PC-9 (cell line): Measurements from ENCODE around the gene LIPC. TPM values are rescaled to one million over a fixed set of nuclear protein-coding genes. Genes with fewer than 3 reads are reported as not detected.
A peak's percentile ranks its signal among the peaks of the same experiment; 100 is the strongest.
"Not testable (repeated sequence)": the region's sequence is repeated elsewhere in the genome, so short reads cannot be mapped to it uniquely, and the experiment has no call there.

Experiments used
- BruUV-seq: library from RNA; stranded (reverse); fragments of 400-500 nt; replicated peaks from 2 replicates; lab custom pipeline; 2021; lab: Mats Ljungman, UMichigan
- CTCF ChIA-PET: fragments of 300-600 bp; sonication (Branson Sonifier 250); formaldehyde crosslinking; loops from one replicate; lab custom pipeline; 2022; ENCODE audit warnings: antibody characterized with exemption; lab: Charles Lee
- POLR2A ChIA-PET: fragments of 300-600 bp; sonication (Branson Sonifier 250); formaldehyde crosslinking; loops from one replicate; lab custom pipeline; 2022; ENCODE audit warnings: antibody characterized with exemption; ENCODE audit not compliant: unreplicated experiment; lab: Charles Lee
- DNase-seq, 2 experiments: peaks; one replicate each; pipeline versions ENCODE4 v3.0.0 to v3.0.0-alpha.2; 2015 to 2022; ENCODE audit warnings: mixed read lengths in 1 of 2
- H2AFZ ChIP-seq: fragments of 200-600 bp; sonication (generic); 2 replicates; pipeline ENCODE4 v1.8.1; 2017; ENCODE audit warnings: antibody characterized with exemption
- H3F3A ChIP-seq: fragments of 200-600 bp; sonication (generic); 2 replicates; pipeline ENCODE4 v1.8.1; 2017; ENCODE audit warnings: antibody characterized with exemption, mild to moderate bottlenecking, low read depth; ENCODE audit not compliant: insufficient read depth
- H3K27ac ChIP-seq: fragments of 200-600 bp; sonication (generic); 2 replicates; pipeline ENCODE4 v1.6.1; 2016; ENCODE audit warnings: mixed run types
- H3K27me3 ChIP-seq: fragments of 200-600 bp; sonication (generic); 2 replicates; pipeline ENCODE4 v1.6.1; 2016; ENCODE audit warnings: low read depth, mixed run types; ENCODE audit not compliant: insufficient read depth
- H3K36me3 ChIP-seq: fragments of 200-600 bp; sonication (generic); 2 replicates; pipeline ENCODE4 v1.6.1; 2016; ENCODE audit warnings: low read depth, mixed run types
- H3K4me1 ChIP-seq: fragments of 200-600 bp; sonication (generic); replicated peaks from 2 replicates; pipeline ENCODE4 v1.6.1; 2016; ENCODE audit warnings: mixed run types; ENCODE audit not compliant: insufficient read depth
- H3K4me2 ChIP-seq: fragments of 200-600 bp; sonication (generic); 2 replicates; pipeline ENCODE4 v1.6.1; 2017; ENCODE audit warnings: mixed run types
- H3K4me3 ChIP-seq: fragments of 200-600 bp; sonication (generic); 2 replicates; pipeline ENCODE4 v1.6.1; 2016; ENCODE audit warnings: mixed run types
- H3K79me2 ChIP-seq: fragments of 200-600 bp; sonication (generic); 2 replicates; pipeline ENCODE4 v1.6.1; 2017; ENCODE audit warnings: low read depth, mixed run types
- H3K9me2 ChIP-seq: fragments of 200-600 bp; sonication (generic); 2 replicates; pipeline ENCODE4 v1.8.1; 2017; ENCODE audit warnings: mild to moderate bottlenecking; ENCODE audit not compliant: insufficient read depth
- H3K9me3 ChIP-seq: fragments of 200-600 bp; sonication (generic); 2 replicates; pipeline ENCODE4 v1.8.1; 2016; ENCODE audit warnings: low read depth; ENCODE audit not compliant: insufficient read depth
- H4K20me1 ChIP-seq: fragments of 200-600 bp; sonication (generic); 2 replicates; pipeline ENCODE4 v1.8.1; 2017; ENCODE audit not compliant: insufficient read depth
- CTCF ChIP-seq: fragments of 200-600 bp; sonication (generic); conservative IDR thresholded peaks from 2 replicates; pipeline ENCODE4 v1.6.1; 2017; ENCODE audit warnings: mixed run types, antibody characterized with exemption, mild to moderate bottlenecking, moderate library complexity
- EZH2 ChIP-seq: fragments of 200-600 bp; sonication (generic); IDR thresholded peaks from 2 replicates; pipeline ENCODE4 v1.8.0; 2017; ENCODE audit warnings: antibody characterized with exemption, low read depth
- intact Hi-C: fragments of 100-400 bp; cut with micrococcal nuclease; formaldehyde crosslinking; loops from one replicate; pipeline ENCODE4 v1.10.0; 2022; ENCODE audit not compliant: unreplicated experiment
- total RNA-seq: library from RNA; stranded (reverse); gene quantifications from 2 replicates; pipeline ENCODE4 v1.2.3, GENCODE V29; 2021

Gene LIPC
- total RNA-seq, 1 experiment from 2014 or later = not detected

DNA sequence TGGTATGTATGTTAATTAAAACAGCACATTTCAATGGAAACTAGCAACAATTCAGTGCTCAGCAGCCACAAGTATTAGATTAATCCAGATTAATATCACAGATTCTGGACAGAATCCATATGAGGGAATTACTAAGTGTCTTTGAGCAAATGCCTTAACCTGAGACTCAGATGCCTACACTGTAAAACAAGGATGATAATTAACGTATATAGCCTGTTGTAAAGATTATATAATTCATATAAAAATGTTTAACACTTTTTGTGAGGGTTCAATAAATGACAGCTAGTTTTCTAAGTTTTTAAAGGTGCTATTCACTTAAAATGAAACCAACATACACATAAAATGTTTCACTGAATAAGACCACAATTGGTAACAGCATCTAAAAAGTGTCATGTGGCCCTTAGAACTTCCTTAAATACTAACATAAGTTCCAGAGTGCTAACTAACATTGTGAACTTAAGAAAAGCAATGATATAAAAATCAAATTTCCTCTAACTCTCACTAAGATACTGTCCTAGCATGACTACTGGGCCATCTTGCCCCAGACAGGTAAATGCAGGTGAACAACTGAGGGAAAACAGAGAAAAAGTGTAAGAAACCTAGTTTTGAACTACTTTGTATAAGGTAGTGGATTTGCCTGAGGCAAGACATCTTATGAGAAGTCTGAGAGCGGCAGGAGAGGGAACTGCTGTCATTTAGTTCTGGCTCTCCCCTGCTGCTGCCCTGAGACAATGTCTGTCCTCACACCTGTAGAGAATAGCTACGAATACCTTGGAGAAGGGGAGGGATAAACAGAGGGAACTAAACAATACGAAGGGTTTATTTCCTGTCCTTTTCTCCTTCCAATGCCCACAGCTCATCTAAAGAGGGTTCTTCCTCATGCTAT is 166.4 kb downstream of the LIPC start:
- no peak overlapping the region for H3K4me2 ChIP-seq
- ChIA-PET CTCF (no interaction called here), POLR2A (interaction anchor here (0.6 kb wide), 1 partner anchor 171 kb away, joined by 3 read pairs; no protein-coding TSS in a partner anchor)
- H3K9me3 ChIP-seq = no peaks in the 10 kb centered on the region
- H3K9me2 ChIP-seq = no peaks in the 10 kb centered on the region
- no peaks in the 10 kb centered on the region for H3K27me3 ChIP-seq
- H4K20me1 ChIP-seq = no peaks in the 10 kb centered on the region
- H3K79me2 ChIP-seq = 0 out of 2 replicates have a peak, but pooled peaks cover 3% of the 10 kb centered on the region
- TF ChIP-seq EZH2 (no peak), CTCF (no peak)
- H3K27ac ChIP-seq = no peak overlapping the region
- 0 out of 2 replicates have a peak, but pooled peaks cover 8% of the 10 kb centered on the region for H3K36me3 ChIP-seq
- H3F3A ChIP-seq = no peaks in the 10 kb centered on the region; the same call in 1 of the 2 replicates
- H3K4me1 ChIP-seq = peaks cover 2% of the 10 kb centered on the region; the same call in 1 of the 2 replicates
- H3K4me3 ChIP-seq = no peak overlapping the region
- DNase-seq = no peak
- no TSS peak for BruUV-seq
- no peak overlapping the region for H2AFZ ChIP-seq
- intact Hi-C loops = no loop called here

DNA sequence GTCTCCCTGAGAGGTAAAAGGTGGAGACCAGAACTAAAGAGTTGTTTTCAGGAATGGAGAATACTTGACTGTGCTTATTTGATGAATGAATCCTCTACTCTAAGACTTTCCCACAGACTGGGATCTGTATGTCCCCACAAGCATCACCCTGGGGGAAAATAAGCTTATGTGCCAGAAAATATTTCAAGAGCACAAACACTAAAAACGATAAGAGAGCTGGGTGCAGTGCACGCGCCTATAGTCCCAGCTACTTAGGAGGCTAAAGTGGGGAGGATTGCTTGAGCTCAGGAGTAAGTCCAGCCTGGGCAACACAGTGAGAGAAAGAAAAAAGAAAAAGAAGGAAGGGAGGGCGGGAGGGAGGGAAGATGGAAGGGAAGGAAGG is 167.0 kb downstream of the LIPC start:
- no TSS peak for BruUV-seq
- H3K36me3 ChIP-seq = peaks cover 11% of the 10 kb centered on the region; the same call in 1 of the 2 replicates
- intact Hi-C loops = no loop called here

DNA sequence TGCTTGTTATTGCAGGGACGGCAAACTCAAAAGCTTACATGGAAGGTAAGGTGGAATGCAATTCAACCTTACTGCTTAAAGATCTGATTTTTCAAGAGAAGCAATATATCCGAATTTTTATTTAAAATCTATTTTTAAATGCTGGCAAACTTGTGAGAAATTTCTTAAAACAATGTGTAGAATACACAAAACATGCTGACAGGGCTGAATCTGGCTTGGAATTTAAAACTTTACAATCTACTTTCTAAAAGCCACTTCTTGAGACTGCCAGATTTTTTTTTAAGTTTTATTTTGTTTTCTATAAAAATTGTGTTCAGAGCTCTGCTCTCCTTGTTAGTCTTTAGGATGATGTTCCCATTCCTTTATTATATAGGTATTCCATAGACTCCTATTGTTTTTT is 171.0 kb downstream of the LIPC start:
- H3K27ac ChIP-seq = no peak overlapping the region
- intact Hi-C loops = no loop called here
- H3K27me3 ChIP-seq = no peaks in the 10 kb centered on the region
- H3K4me1 ChIP-seq = peaks cover 45% of the 10 kb centered on the region
- CTCF ChIA-PET = interaction anchor here (0.7 kb wide), 1 partner anchor 607 kb away, joined by 4 read pairs; no protein-coding TSS in a partner anchor
- no peak for DNase-seq
- H4K20me1 ChIP-seq = no peaks in the 10 kb centered on the region
- TF ChIP-seq CTCF (no peak), EZH2 (no peak)
- no peak overlapping the region for H3K4me2 ChIP-seq
- no peak overlapping the region for H3K4me3 ChIP-seq
- POLR2A ChIA-PET = no interaction called here
- no peak overlapping the region for H2AFZ ChIP-seq
- no TSS peak for BruUV-seq
- 0 out of 2 replicates have a peak, but pooled peaks cover 17% of the 10 kb centered on the region for H3K79me2 ChIP-seq
- H3K9me2 ChIP-seq = no peaks in the 10 kb centered on the region
- H3K9me3 ChIP-seq = no peaks in the 10 kb centered on the region
- peaks cover 11% of the 10 kb centered on the region; the same call in 1 of the 2 replicates for H3K36me3 ChIP-seq
- H3F3A ChIP-seq = peaks cover 29% of the 10 kb centered on the region

More for the DNA sequence above, 167.0 kb downstream of the LIPC start:
- Histone ChIP-seq H4K20me1 (no peaks in the 10 kb centered on the region), H3K4me3 (no peak overlapping the region), H3K9me3 (no peaks in the 10 kb centered on the region), H3K27me3 (no peaks in the 10 kb centered on the region), H3F3A (peaks cover 5% of the 10 kb centered on the region), H3K79me2 (0 out of 2 replicates have a peak, but pooled peaks cover 3% of the 10 kb centered on the region), H3K27ac (no peak overlapping the region), H3K9me2 (no peaks in the 10 kb centered on the region), H3K4me1 (peaks cover 8% of the 10 kb centered on the region), H2AFZ (no peak overlapping the region), H3K4me2 (no peak overlapping the region)
- POLR2A ChIA-PET = no interaction called here
- TF ChIP-seq CTCF = no peak
- TF ChIP-seq EZH2 = no peak
- CTCF ChIA-PET = no interaction called here
- no peak for DNase-seq

- Histone ChIP-seq H3K36me3 (peaks cover 20% of the 10 kb centered on the region), H3F3A (peaks cover 29% of the 10 kb centered on the region), H3K79me2 (0 out of 2 replicates have a peak, but pooled peaks cover 17% of the 10 kb centered on the region), H3K4me1 (peaks cover 45% of the 10 kb centered on the region), H3K4me2 (peak overlapping the region; percentile 41), H3K27ac (peak overlapping the region; percentile 79)
- H3K27me3 ChIP-seq, H3K9me2 ChIP-seq, CTCF ChIA-PET, H3K9me3 ChIP-seq, H4K20me1 ChIP-seq, BruUV-seq, DNase-seq, intact Hi-C loops, H2AFZ ChIP-seq, H3K4me3 ChIP-seq: not testable (repeated sequence)
- POLR2A ChIA-PET = interaction anchor here (0.7 kb wide), 1 partner anchor 136 kb away, joined by 8 read pairs; no protein-coding TSS in a partner anchor
These were observed 172.1 kb downstream of the LIPC start for GRCh38 chr15:58603927-58604326.
